T-helper 1 cell treated with Interleukin-12 subunit alpha and Interleukin-12 subunit beta and Interleukin-4 antibody, amounts not matched to agents 30 ng/mL and 1 ng/mL, for 36 hours (primary cell): ENCODE data around the gene GDI2. TPM values are rescaled to one million over a fixed set of nuclear protein-coding genes. Genes with fewer than 3 reads are reported as not detected.
"Not testable (repeated sequence)": the region's sequence is repeated elsewhere in the genome, so short reads cannot be mapped to it uniquely, and the experiment has no call there.

Experiments used
- intact Hi-C: fragments of 100-400 bp; cut with micrococcal nuclease; formaldehyde crosslinking; loops from one replicate; pipeline ENCODE4 v1.15.1; 2024
- total RNA-seq: library from RNA; stranded (reverse); gene quantifications from 2 replicates; pipeline ENCODE4 v1.2.3, GENCODE V29; 2022

GDI2 gene
- total RNA-seq, 1 donor from 2014 or later, result 232 TPM

GRCh38 chr10:5828725-5829124, 15.5 kb upstream of the GDI2 start:
- intact Hi-C loops, result no loop called here

GRCh38 chr10:5827841-5828240, 14.6 kb upstream of the GDI2 start:
- intact Hi-C loops, result no loop called here

DNA sequence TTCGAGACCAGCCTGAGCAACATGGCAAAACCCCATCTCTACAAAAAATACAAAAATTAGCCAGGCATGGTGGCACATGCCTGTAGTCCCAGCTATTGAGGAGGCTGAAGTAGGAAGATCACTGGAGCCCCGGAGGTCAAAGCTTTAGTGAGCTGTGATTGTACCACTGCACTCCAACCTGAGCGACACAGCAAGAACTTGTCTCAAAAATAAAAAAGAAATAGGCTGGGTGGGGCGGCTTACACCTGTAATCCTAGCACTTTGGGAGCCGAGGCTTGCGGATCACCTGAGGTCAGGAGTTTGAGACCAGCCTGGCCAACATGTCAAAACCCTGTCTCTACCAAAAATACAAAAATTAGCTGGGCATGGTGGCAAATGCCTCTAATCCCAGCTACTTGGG, 13.3 kb upstream of the GDI2 start:
- intact Hi-C loops, result not testable (repeated sequence)

DNA sequence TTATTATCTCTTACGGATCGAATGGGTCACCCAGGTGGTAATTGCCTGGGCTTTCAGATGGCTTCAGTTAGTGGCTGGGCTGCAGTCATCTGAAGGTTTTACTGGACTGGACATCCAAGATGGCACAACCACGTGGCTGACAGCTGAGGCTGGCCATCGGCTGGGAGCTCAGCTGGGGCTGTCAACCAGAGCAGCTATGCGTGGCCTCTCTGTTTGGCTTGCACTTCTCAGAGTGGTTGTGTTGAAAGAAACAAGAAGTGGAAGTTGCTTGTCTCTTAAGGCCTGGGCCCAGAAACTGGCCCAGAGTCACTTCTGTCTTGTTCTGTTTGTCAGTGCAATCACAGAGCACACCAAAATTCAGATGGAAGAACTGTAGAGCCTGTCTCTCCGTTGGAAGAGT, 5.7 kb upstream of the GDI2 start:
- intact Hi-C loops, result loop anchor here (10.0 kb wide), 2 partner anchors 676 to 994 kb away; partner anchors contain the start of gene AKR1E2

GRCh38 chr10:5818048-5818331, 4.8 kb upstream of the GDI2 start:
- intact Hi-C loops, result loop anchor here (10.0 kb wide), 2 partner anchors 677 to 993 kb away; partner anchors contain the start of gene AKR1E2

- intact Hi-C loops, result loop anchor here (10.0 kb wide), 2 partner anchors 677 to 993 kb away; partner anchors contain the start of gene AKR1E2
Measured at GRCh38 chr10:5817322-5818047, 4.3 kb upstream of the GDI2 start.

DNA sequence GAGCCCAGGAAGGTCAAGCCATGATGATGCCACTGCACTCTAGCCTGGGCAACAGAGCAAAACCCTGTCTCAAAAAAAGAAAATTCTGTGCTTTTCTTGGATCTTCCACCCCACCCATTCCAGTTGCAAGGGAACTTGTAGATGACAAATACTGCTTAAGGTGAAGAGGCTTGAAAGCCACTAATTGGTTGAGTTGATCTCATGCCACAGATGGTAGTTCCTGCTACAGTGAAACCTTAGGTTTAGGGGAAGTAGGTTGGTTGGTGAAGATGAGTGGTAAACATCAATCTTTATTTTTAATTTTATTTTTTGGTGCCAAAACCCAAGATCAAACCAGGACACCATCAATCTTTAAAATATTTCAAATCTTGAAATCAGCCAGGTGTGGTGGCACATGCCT, 2.9 kb upstream of the GDI2 start:
- intact Hi-C loops, result loop anchor here (10.0 kb wide), 2 partner anchors 679 to 991 kb away; partner anchors contain the start of gene AKR1E2

DNA sequence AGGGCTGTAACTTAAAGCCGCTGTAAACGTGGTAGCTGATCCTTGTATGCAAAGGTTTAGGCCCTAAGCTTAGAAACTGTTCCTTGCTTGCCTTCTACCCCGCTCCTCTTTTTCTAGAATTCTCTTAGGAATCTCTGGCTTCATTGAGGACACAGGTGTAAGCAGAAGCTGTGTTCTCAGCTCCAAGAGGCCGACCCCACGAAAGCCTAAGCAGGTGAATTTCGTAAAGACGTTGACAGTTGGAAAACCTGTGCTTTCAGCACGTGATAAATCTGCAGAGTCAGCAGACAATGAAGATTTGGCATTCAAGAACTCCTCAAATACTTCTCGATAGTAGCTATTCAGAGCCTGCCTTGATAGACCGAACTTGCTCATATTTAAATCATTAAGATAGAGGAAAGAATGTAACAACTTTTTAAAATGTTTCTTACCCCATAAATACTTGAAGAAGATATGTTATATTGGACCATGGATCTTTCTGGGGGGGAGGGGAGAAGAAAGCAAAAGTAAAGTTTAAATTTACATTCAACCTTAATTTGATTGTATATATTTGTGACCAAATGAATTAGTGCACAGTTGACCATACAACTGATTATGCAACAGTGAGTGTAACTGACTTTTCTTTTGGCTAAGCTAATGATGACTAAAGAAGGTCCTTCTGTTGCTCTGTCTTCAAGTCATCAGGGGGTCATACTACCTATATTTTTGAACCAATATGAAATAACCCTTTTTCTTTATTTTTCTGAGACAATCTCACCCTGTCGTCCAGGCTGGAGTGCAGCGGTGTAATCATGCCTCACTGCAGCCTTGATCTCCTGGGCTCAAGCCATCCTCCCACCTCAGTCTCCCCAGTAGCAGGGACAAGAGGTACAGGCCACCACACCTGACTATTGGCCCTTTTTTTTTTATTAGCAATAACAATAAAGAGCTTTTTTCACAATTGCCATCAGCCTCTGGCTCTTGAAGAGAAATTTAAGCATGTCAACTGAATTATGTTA, 1.2 kb upstream of the GDI2 start:
- intact Hi-C loops, result loop anchor here (1.0 to 10.0 kb wide), 9 partner anchors 59 to 990 kb away; partner anchors contain the start of gene AKR1E2

DNA sequence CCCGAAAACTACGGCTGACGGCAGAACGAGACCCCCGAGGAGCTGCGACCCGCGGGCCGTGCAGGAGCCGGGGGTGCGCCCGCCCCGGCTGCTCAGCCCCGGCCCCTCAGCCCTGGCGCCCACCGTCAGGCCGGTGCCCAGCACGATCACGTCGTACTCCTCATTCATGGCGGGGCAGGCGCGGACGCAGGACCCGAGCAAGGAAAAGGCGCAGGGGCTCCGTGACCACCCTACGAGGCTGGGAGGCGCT, 218 bp downstream of the GDI2 start:
- intact Hi-C loops, result loop anchor here (1.0 to 10.0 kb wide), 10 partner anchors 77 to 988 kb away; partner anchors contain the start of genes AKR1E2, FBH1, RBM17 and TASOR2

- intact Hi-C loops, result loop anchor here (1.0 to 10.0 kb wide), 10 partner anchors 78 to 988 kb away; partner anchors contain the start of genes AKR1E2, FBH1, RBM17 and TASOR2
Measured at GRCh38 chr10:5812283-5813090, 747 bp downstream of the GDI2 start.

DNA sequence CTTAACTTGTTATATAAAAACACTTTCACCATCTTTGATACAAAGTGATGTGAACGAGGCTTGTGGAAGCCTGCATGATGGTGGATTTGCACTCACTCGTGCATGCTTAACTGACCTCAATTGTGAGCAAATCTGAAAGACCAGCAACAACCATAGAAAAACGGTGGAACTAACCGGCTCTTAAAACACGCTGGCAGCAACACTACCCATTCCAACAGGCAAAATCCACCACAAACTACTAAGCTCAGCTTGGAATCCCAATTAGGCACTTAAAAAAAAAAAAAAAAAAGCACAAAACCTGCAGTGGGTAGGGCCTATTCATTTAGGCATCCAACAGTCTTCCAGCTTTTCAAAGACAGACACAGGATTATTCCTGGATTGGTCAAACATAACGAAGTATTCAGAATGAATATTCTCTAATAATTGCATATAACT, 1.8 kb downstream of the GDI2 start:
- intact Hi-C loops, result loop anchor here (2.0 to 10.0 kb wide), 5 partner anchors 15 to 987 kb away; partner anchors contain the start of gene AKR1E2

DNA sequence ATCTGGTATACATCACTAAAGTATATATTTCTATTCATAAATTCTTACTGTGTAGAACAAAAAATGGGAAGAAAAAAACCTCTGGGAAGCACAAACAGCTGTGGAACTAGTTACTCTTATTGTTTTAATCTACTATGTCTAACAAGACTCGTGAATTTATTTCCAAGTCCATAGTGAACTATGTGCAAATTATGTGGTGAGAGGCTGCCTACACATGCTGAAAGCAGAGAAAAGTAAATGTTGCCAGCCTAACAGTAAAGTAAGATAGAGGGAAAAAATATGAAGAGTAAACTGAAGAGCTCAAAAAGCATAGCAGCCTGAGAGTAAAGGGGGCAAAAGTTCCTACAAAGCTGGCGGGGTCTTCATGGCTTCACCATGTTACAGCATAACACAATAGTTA, 3.0 kb downstream of the GDI2 start:
- intact Hi-C loops, result loop anchor here (2.0 to 10.0 kb wide), 5 partner anchors 13 to 985 kb away; partner anchors contain the start of gene AKR1E2

DNA sequence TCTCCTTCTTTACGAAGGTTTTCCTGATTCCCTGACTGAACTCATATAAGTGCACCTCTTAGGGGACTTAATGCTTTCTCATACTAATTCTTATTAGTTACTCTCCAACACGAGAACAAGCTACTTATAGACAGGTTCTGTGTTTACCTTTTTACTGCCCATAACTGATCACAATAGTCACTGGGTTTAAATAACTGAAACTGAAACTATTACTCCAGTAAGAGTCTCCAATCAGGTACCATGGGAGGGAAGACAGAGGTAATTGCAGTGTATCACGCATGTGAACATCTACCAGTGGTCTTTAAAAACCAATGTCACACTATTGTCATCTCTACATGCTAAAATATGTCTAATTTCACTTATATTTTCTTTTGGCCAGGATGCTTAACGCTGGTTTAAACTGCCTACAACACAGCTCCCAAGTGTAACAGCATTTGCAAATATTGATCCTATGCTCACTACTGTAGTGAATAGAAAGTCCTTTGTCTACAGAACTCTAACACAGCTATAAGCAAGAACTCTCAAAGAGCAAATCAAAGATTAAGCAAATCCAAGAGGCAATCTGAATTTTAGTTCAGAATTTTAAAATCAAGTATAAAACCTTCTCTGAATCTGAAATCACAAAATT, 3.6 kb downstream of the GDI2 start:
- intact Hi-C loops, result loop anchor here (1.0 to 10.0 kb wide), 6 partner anchors 13 to 985 kb away; partner anchors contain the start of gene AKR1E2

GRCh38 chr10:5808783-5809392, 4.3 kb downstream of the GDI2 start:
- intact Hi-C loops, result loop anchor here (1.0 kb wide), 1 partner anchor 34 kb away; no protein-coding TSS in a partner anchor

- intact Hi-C loops, result no loop called here
Measured at GRCh38 chr10:5806745-5807144, 6.5 kb downstream of the GDI2 start.

- intact Hi-C loops, result no loop called here
Measured at GRCh38 chr10:5805711-5806110, 7.5 kb downstream of the GDI2 start.

GRCh38 chr10:5805260-5805659, 8.0 kb downstream of the GDI2 start:
- intact Hi-C loops, result no loop called here

DNA sequence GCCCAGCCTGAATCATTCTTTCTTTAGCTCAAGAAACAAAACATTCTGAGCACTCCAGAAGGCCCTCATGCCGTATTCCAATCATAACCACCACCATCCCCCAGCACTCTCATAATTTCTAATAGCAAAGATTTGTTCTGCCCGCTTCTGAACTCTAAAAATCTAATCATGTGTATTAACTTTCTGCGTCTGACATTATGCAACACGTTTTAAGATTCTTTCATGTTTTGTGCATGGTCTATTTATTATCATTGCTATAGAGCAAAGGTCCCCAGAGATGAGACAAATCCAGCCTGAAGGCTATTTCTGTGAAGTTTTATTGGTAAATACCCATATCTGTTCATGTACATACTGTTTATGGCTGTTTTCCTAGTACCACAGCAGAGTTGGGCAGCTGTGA, 8.8 kb downstream of the GDI2 start:
- intact Hi-C loops, result no loop called here

- intact Hi-C loops, result no loop called here
Measured at GRCh38 chr10:5800782-5801181, 12.5 kb downstream of the GDI2 start.

DNA sequence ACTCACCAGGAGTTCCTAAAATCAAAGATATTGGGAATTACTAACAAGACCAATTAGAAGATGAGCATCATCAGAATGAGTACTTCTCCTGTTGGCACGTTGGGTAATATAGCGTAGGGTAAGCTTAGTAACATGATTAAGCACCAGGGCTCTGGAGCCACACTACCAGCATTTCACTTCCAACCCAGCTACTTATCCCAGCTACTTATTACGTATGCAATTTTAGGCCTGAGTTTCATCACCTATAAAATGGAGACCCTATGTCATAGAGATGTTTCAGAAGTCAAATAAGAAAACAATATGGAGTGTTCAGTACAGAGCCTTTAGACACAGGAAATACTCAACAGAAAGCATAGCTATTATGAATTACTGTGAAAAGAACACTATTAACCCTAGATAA, 19.0 kb downstream of the GDI2 start:
- intact Hi-C loops, result no loop called here
